Measurements from ENCODE around the gene C2orf66. TPM values are rescaled to one million over a fixed set of nuclear protein-coding genes. Genes with fewer than 3 reads are reported as not detected.

The C2orf66 gene
- under 1 TPM in 4 of 9 donors, not detected in 5; 0.14 to 0.39 (median 0.21) TPM for total RNA-seq
- 1 to 10 TPM in 1 of 3 donors, under 1 TPM in 1, not detected in 1; 0.57 to 1.2 TPM for polyA plus RNA-seq
- long read RNA-seq, donor 1: 0 reads
- long read RNA-seq, donor 2: 0 reads
- long read RNA-seq, donor 3: 0 reads
- long read RNA-seq, donor 4: 0 reads
- long read RNA-seq, donor 5: 0 reads
- long read RNA-seq, donor 6: 0 reads
- long read RNA-seq, donor 7: 0 reads
- long read RNA-seq, donor 8: 0 reads
- long read RNA-seq, donor 9: 0 reads
- long read RNA-seq, donor 10: 0 reads

DNA sequence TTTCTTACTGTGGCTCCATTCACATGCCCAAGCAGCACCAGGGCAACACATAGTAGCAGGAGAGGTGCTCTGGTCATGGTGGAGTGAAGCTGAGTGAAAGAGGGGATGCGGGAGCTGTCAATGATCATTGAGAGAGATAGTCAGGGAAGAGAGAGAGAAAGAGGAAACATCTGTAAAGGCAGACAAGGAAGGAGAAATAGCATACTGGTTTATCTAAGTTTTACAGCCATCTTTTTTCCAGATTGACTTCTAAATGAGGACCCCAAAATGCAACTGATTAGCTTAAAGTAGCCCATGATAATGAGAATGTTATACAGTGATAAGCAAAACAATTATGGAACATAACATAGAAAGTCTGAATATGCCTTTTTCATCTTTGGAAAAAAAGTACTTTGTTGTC is at the start of gene C2orf66:
C2orf66 (minus strand) TSS at position 96 of the 400 bp plus-strand sequence; CDS start at position 77, 19 bp downstream.
- Histone ChIP-seq H3K27me3 (no peaks in the 10 kb centered on the region), H3K4me1 (replicated peaks in 1 of 2) (no peaks in the 10 kb centered on the region), H3K9me3 (replicated peaks in 1 of 3) (no peaks in the 10 kb centered on the region), H3K36me3 (replicated peaks in 1 of 2) (no peaks in the 10 kb centered on the region), H3K4me3 (no peak within 1 kb of the TSS), H3K27ac (no peak within 1 kb of the TSS)
- intact Hi-C loops (cut with DNase I): no loop called here
- 78 to 94% (median 82%) methylated on average over 1 of the region's 1 CpG for WGBS, 4 donors
- no peak for TF ChIP-seq POLR2A (IDR thresholded peaks at IDR 0.05)
- TF ChIP-seq, protein P1, sequence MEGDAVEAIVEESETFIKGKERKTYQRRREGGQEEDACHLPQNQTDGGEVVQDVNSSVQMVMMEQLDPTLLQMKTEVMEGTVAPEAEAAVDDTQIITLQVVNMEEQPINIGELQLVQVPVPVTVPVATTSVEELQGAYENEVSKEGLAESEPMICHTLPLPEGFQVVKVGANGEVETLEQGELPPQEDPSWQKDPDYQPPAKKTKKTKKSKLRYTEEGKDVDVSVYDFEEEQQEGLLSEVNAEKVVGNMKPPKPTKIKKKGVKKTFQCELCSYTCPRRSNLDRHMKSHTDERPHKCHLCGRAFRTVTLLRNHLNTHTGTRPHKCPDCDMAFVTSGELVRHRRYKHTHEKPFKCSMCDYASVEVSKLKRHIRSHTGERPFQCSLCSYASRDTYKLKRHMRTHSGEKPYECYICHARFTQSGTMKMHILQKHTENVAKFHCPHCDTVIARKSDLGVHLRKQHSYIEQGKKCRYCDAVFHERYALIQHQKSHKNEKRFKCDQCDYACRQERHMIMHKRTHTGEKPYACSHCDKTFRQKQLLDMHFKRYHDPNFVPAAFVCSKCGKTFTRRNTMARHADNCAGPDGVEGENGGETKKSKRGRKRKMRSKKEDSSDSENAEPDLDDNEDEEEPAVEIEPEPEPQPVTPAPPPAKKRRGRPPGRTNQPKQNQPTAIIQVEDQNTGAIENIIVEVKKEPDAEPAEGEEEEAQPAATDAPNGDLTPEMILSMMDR (IDR thresholded peaks at IDR 0.05): no peak
- DNase-seq: no peak

DNA sequence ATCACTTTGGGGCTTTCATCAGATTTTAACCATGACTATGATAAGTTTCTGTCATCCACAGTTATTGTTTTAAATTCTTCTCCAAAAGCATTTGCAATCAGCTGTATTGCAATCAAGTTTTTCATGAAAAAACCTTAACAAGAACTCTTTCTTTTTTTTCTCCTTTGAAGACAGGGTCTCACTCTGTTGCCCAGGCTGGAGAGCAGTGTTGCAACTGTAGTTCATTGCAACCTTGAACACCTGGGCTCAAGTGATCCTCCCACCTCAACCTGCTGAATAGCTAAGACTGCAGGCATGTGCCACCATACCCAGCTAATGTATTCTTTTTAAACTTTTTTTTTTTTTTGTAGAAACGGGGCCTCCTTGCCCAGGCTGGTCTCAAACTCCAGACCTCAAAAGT is 45.5 kb upstream of the C2orf66 start:
- TF ChIP-seq, protein P1 (IDR thresholded peaks at IDR 0.05): no peak
- DNase-seq: no peak
- H3K27ac ChIP-seq: no peak overlapping the region
- H3K36me3 ChIP-seq (replicated peaks in 1 of 2): no peaks in the 10 kb centered on the region
- intact Hi-C loops (cut with DNase I): no loop called here
- no peaks in the 10 kb centered on the region for H3K9me3 ChIP-seq (replicated peaks in 1 of 3)
- H3K27me3 ChIP-seq: no peaks in the 10 kb centered on the region
- WGBS, 4 donors: 88 to 96% (median 92%) methylated on average over 1 of the region's 1 CpG
- no peak overlapping the region for H3K4me3 ChIP-seq
- H3K4me1 ChIP-seq (replicated peaks in 1 of 2): no peaks in the 10 kb centered on the region

DNA sequence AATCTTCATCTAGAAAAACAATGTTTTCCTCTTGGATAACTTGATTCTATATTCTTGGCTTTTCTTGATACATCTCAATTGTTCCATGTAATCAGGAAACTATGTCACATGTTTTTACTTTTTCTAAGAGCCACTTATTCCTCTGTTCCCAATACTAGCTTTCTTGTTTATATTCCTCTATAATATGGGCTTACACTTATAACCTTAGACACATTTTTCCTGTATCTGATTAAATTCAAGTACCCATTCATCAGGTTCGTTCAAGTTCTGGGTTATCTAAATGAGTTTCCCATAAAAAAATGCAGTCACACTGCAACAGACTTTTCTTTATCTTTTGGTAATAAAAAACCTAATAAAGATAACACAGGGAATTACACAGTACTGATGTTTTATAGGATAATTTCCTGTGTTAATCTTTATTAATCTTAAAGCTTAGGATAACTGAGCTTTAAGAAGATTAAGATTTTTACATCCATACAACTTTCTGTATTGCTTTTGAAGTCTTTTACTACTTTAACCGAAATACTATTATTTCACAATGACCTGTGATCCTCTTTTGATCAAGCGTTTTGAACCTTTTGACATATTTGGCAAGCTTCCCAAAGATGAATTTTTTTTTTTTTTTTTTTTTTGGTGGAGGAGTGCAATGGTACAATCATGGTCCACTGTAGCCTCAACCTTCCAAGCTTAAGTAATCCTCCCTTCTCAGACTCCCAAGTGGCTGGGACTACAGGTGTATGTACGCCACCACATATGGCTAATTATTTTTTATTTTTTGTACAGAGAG is 44.3 kb upstream of the C2orf66 start:
- Histone ChIP-seq H3K27me3 (no peaks in the 10 kb centered on the region), H3K4me1 (replicated peaks in 1 of 2) (no peaks in the 10 kb centered on the region), H3K9me3 (replicated peaks in 1 of 3) (no peaks in the 10 kb centered on the region), H3K4me3 (no peak overlapping the region), H3K36me3 (replicated peaks in 1 of 2) (no peaks in the 10 kb centered on the region), H3K27ac (no peak overlapping the region)
- no peak for DNase-seq
- WGBS, 4 donors: 66 to 69% (median 68%) methylated on average over 4 of the region's 4 CpGs
- intact Hi-C loops (cut with DNase I): no loop called here
- no peak for TF ChIP-seq POLR2A (IDR thresholded peaks at IDR 0.05)
- TF ChIP-seq, protein P1 (IDR thresholded peaks at IDR 0.05): no peak

DNA sequence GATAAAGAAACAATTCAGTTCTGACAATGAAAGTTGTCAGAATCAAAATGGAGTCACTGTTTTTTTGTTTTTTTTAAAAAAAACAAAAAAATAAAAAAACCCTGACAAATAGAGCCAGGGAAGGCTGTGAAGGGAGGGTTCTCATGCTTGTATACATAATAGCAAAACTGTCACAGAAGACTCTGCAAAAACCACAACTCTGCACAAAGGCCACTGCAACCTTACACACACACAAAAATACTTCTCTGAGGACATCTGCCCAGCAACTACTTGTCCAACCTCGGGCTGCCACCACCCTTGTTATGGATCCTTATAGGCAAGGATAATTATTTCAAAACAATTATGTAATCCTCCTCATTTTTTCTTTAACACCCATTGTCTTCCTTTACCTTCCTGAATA is 41.9 kb upstream of the C2orf66 start:
- WGBS, 4 donors: 75 to 89% (median 82%) methylated on average over 1 of the region's 1 CpG
- intact Hi-C loops (cut with DNase I): no loop called here

More for the DNA sequence above, 41.9 kb upstream of the C2orf66 start:
- H3K9me3 ChIP-seq (replicated peaks in 1 of 3): no peaks in the 10 kb centered on the region
- no peaks in the 10 kb centered on the region for H3K27me3 ChIP-seq
- H3K4me1 ChIP-seq (replicated peaks in 1 of 2): no peaks in the 10 kb centered on the region
- no peaks in the 10 kb centered on the region for H3K36me3 ChIP-seq (replicated peaks in 1 of 2)
- H3K27ac ChIP-seq: no peak overlapping the region
- TF ChIP-seq, protein P1 (IDR thresholded peaks at IDR 0.05): no peak
- TF ChIP-seq POLR2A (IDR thresholded peaks at IDR 0.05): no peak
- no peak for DNase-seq
- H3K4me3 ChIP-seq: no peak overlapping the region

Data from adrenal gland (tissue), 19 donors.